ENCODE results near the gene MALT1.

MALT1 gene

DNA sequence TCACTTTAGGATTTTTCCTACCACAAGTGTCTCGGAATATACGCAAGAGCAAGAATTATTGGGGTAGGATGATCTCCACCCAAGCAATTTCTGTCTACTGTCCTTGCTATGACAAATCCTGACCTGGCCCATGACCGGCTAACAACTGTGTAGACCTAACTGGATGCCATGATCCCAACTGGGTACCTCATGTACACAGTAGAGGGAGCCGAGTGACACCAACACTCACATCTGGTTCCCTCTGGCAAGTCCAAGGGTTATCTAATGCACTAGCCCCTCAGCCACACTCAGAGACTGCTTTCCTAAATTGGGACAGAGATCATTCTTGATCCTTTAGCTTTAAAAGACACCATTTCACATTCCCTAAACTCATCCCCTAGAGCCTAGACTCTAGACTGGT, 132.7 kb downstream of the MALT1 start:
- DNase-seq (ENCODE audit: extremely low read depth in 1 of 2, low read depth in 1 of 2): no peak

All from activated CD8-positive, alpha-beta memory T cell treated with anti-CD3 and anti-CD28 coated beads for 1 hour (primary cell).